ENCODE data around the gene TCEA2. TPM values are rescaled to one million over a fixed set of nuclear protein-coding genes. Genes with fewer than 3 reads are reported as not detected.

TCEA2 gene
- total RNA-seq, 3 donors from 2014 or later = 23.9 to 39.4 (median 26.6) TPM

GRCh38 chr20:64121586-64121985 is 58.6 kb downstream of the TCEA2 start:
- Histone ChIP-seq H3K27me3 (peaks cover 0 to 17% of the 10 kb centered on the region in 2 donors), H3K4me3 (no peak overlapping the region), H3K27ac (no peak overlapping the region), H3K9me3 (no peaks in the 10 kb centered on the region), H3K4me1 (no peaks in the 10 kb centered on the region), H3K36me3 (no peaks in the 10 kb centered on the region)
- intact Hi-C loops (cut with DNase I; ENCODE audit: low total_unique reads) = no loop called here
- TF ChIP-seq CTCF (IDR thresholded peaks at IDR 0.05) (no peak), POLR2AphosphoS5 (IDR thresholded peaks at IDR 0.05) (no peak), POLR2A (IDR thresholded peaks at IDR 0.05) (no peak)
- DNase-seq (ENCODE audit: low spot score in 2 of 2) = no peak

Other genes starting within 250 kb of the TCEA2 start
- gene ZBTB46, start 231.9 kb upstream of the TCEA2 start, total RNA-seq = 10 to 100 TPM in 2 of 3 donors, 1 to 10 TPM in 1; 8.2 to 18.7 (median 10.7) TPM
- gene ABHD16B, start 201.7 kb upstream of the TCEA2 start, total RNA-seq = not detected
- gene TPD52L2, start 197.9 kb upstream of the TCEA2 start, total RNA-seq = 100 to 1,000 TPM in 1 of 3 donors, 10 to 100 TPM in 2; 75.1 to 146 (median 84.2) TPM
- 10 to 100 TPM; 31.1 to 37.9 (median 37.0) TPM for gene DNAJC5, start 168.1 kb upstream of the TCEA2 start, total RNA-seq
- gene UCKL1, start 106.8 kb upstream of the TCEA2 start, total RNA-seq = 10 to 100 TPM; 24.2 to 44.9 (median 36.3) TPM
- 10 to 100 TPM in 1 of 3 donors, 1 to 10 TPM in 2; 5.8 to 12.7 (median 9.2) TPM for gene ZNF512B, start 93.3 kb upstream of the TCEA2 start, total RNA-seq
- gene SAMD10, start 83.6 kb upstream of the TCEA2 start, total RNA-seq = 1 to 10 TPM in 2 of 3 donors, under 1 TPM in 1; 0.96 to 3.3 (median 2.8) TPM
- gene PRPF6, start 82.1 kb upstream of the TCEA2 start, total RNA-seq = 10 to 100 TPM; 53.9 to 67.5 (median 59.6) TPM
- 1 to 10 TPM in 2 of 3 donors, under 1 TPM in 1; 0.66 to 1.3 (median 1.1) TPM for gene C20orf204, start 27.0 kb upstream of the TCEA2 start, total RNA-seq
- 1 to 10 TPM; 1.8 to 8.8 (median 3.2) TPM for gene SOX18, start 13.6 kb upstream of the TCEA2 start, total RNA-seq
- 10 to 100 TPM; 14.7 to 22.2 (median 16.4) TPM for gene RGS19, start 16.3 kb downstream of the TCEA2 start, total RNA-seq
- gene OPRL1, start 16.9 kb downstream of the TCEA2 start, total RNA-seq = 1 to 10 TPM; 1.6 to 3.4 (median 2.3) TPM
- under 1 TPM in 1 of 3 donors, not detected in 2; 0.64 TPM for gene LKAAEAR1, start 21.2 kb downstream of the TCEA2 start, total RNA-seq
- gene NPBWR2, start 44.4 kb downstream of the TCEA2 start, total RNA-seq = not detected
- under 1 TPM in 1 of 3 donors, not detected in 2; under 0.01 TPM for gene MYT1, start 101.3 kb downstream of the TCEA2 start, total RNA-seq
- 100 to 1,000 TPM in 1 of 3 donors, 10 to 100 TPM in 2; 73.7 to 119 (median 77.6) TPM for gene PCMTD2, start 192.6 kb downstream of the TCEA2 start, total RNA-seq